ENCODE results near the gene CARNS1. TPM values are rescaled to one million over a fixed set of nuclear protein-coding genes. Genes with fewer than 3 reads are reported as not detected.

CARNS1 gene
- total and polyA plus RNA-seq, 2 of the 8 experiments (the other 6 are each of a cell fraction or from before 2014, with no cell fraction given): 0.82 to 1.1 TPM

GRCh38 chr11:67392183-67392715, 23.2 kb upstream of the CARNS1 start (continued):
- no peak for TF ChIP-seq KDM5A (IDR thresholded peaks at IDR 0.05; ENCODE audit: low read length)
- TF ChIP-seq CTCF (IDR thresholded peaks at IDR 0.05; ENCODE audit: control extremely low read depth in 1 of 3, insufficient read depth in 1 of 3, low read depth in 1 of 3, low read length in 3 of 3): no peak
- no peak for TF ChIP-seq MAFK (IDR thresholded peaks at IDR 0.05; ENCODE audit: low read depth, low read length)
- no peak for TF ChIP-seq SUZ12 (IDR thresholded peaks at IDR 0.05; ENCODE audit: low read length)
- TF ChIP-seq JUND (IDR thresholded peaks at IDR 0.05; ENCODE audit: low read length): no peak
